Measurements from ENCODE around the gene WFDC5.

GRCh38 chr20:45066372-45066771, 48.6 kb downstream of the WFDC5 start:
- TF ChIP-seq EP300 (IDR thresholded peaks at IDR 0.05; ENCODE audit: borderline replicate concordance) (no peak), FOXM1 (IDR thresholded peaks at IDR 0.05; ENCODE audit: borderline replicate concordance, low read depth) (no peak), RAD21 (IDR thresholded peaks at IDR 0.05; ENCODE audit: low read depth) (no peak), REST (IDR thresholded peaks at IDR 0.05; ENCODE audit: low read depth) (no peak), NFIC (IDR thresholded peaks at IDR 0.05) (no peak), CREB1 (IDR thresholded peaks at IDR 0.05; ENCODE audit: low read depth) (no peak), CEBPB (IDR thresholded peaks at IDR 0.05) (no peak), YY1 (IDR thresholded peaks at IDR 0.05; ENCODE audit: low read depth) (no peak), MAX (IDR thresholded peaks at IDR 0.05) (no peak), TAF1 (IDR thresholded peaks at IDR 0.05; ENCODE audit: low read depth) (no peak), EGR1 (IDR thresholded peaks at IDR 0.05) (no peak), TEAD4 (IDR thresholded peaks at IDR 0.05) (no peak), TCF12 (IDR thresholded peaks at IDR 0.05; ENCODE audit: low read depth) (no peak)

All from Ishikawa (cell line).